Liver (tissue), 9 donors: ENCODE measurements around the gene LY6G5B. TPM values are rescaled to one million over a fixed set of nuclear protein-coding genes. Genes with fewer than 3 reads are reported as not detected.

ENCODE experiments used
- DNase-seq: peaks from one replicate; pipeline ENCODE4 v3.0.0-alpha.2; 2017; ENCODE audit warnings: low spot score
- H3K27ac ChIP-seq, 2 donors: one replicate each; pipeline ENCODE4 v1.7.0; 2013; ENCODE audit warnings: inconsistent platforms in 2 of 2, low read length in 2 of 2, control low read depth in 1 of 2, low read depth in 1 of 2, mild to moderate bottlenecking in 1 of 2
- H3K27me3 ChIP-seq, 4 donors: one replicate each; pipeline versions ENCODE4 v1.6.1 to v1.7.0; 2013; ENCODE audit warnings: low read length in 3 of 4, inconsistent platforms in 1 of 4, mild to moderate bottlenecking in 1 of 4, moderate library complexity in 1 of 4; ENCODE audit not compliant: control insufficient read depth in 4 of 4, insufficient read depth in 4 of 4
- H3K36me3 ChIP-seq, 4 donors: one replicate each; pipeline versions ENCODE4 v1.6.1 to v1.7.0; 2013; ENCODE audit warnings: low read length in 3 of 4, mild to moderate bottlenecking in 3 of 4, low read depth in 1 of 4, moderate library complexity in 1 of 4; ENCODE audit not compliant: control insufficient read depth in 4 of 4, insufficient read depth in 3 of 4
- H3K4me1 ChIP-seq, 4 donors: one replicate each; pipeline versions ENCODE4 v1.6.1 to v1.7.0; 2013; ENCODE audit warnings: low read length in 3 of 4, mild to moderate bottlenecking in 3 of 4, moderate library complexity in 1 of 4; ENCODE audit not compliant: control insufficient read depth in 4 of 4, insufficient read depth in 4 of 4
- H3K4me3 ChIP-seq, 3 donors: one replicate each; pipeline versions ENCODE4 v1.6.1 to v1.7.0; 2013; ENCODE audit warnings: low read length in 3 of 3, control low read depth in 1 of 3, low read depth in 1 of 3, mild to moderate bottlenecking in 1 of 3
- H3K9ac ChIP-seq, 2 donors: one replicate each; pipeline ENCODE4 v1.7.0; 2013; ENCODE audit warnings: low read length in 2 of 2, mild to moderate bottlenecking in 2 of 2, moderate library complexity in 2 of 2, control low read depth in 1 of 2, low read depth in 1 of 2
- H3K9me3 ChIP-seq, 4 donors: one replicate each; pipeline versions ENCODE4 v1.6.1 to v1.7.0; 2013; ENCODE audit warnings: low read length in 3 of 4; ENCODE audit not compliant: control insufficient read depth in 4 of 4
- EGR1 ChIP-seq, 2 donors: IDR thresholded peaks; 2 replicates each; pipeline ENCODE4 v1.6.1; 2016 to 2018; ENCODE audit warnings: antibody characterized with exemption in 2 of 2, low read depth in 2 of 2
- FOXA1 ChIP-seq: IDR thresholded peaks from 2 replicates; pipeline ENCODE4 v1.6.1; 2016; ENCODE audit warnings: antibody characterized with exemption
- FOXA2 ChIP-seq: IDR thresholded peaks from 2 replicates; pipeline ENCODE4 v1.6.1; 2016; ENCODE audit warnings: antibody characterized with exemption
- GABPA ChIP-seq, 2 donors: IDR thresholded peaks in 1 of 2; conservative IDR thresholded peaks in 1 of 2; 2 replicates each; pipeline ENCODE4 v1.6.1; 2016; ENCODE audit warnings: antibody characterized with exemption in 2 of 2, mild to moderate bottlenecking in 1 of 2, moderate library complexity in 1 of 2
- JUND ChIP-seq, 2 donors: IDR thresholded peaks; 2 replicates each; pipeline ENCODE4 v1.6.1; 2016; ENCODE audit warnings: antibody characterized with exemption in 2 of 2
- MAX ChIP-seq: IDR thresholded peaks from 2 replicates; pipeline ENCODE4 v1.6.1; 2016; ENCODE audit warnings: antibody characterized with exemption
- NR2F2 ChIP-seq: IDR thresholded peaks from 2 replicates; pipeline ENCODE4 v1.6.1; 2016; ENCODE audit warnings: antibody characterized with exemption
- RAD21 ChIP-seq, 2 donors: IDR thresholded peaks; 2 replicates each; pipeline ENCODE4 v1.6.1; 2016; ENCODE audit warnings: antibody characterized with exemption in 2 of 2, mild to moderate bottlenecking in 2 of 2
- REST ChIP-seq: IDR thresholded peaks from 2 replicates; pipeline ENCODE4 v1.6.1; 2016; ENCODE audit warnings: antibody characterized with exemption, mild to moderate bottlenecking
- RXRA ChIP-seq, 2 donors: IDR thresholded peaks; 2 replicates each; pipeline ENCODE4 v1.6.1; 2017 to 2018; ENCODE audit warnings: antibody characterized with exemption in 2 of 2, mild to moderate bottlenecking in 1 of 2
- TAF1 ChIP-seq: conservative IDR thresholded peaks from 2 replicates; pipeline ENCODE4 v1.6.1; 2016; ENCODE audit warnings: antibody characterized with exemption, mild to moderate bottlenecking
- YY1 ChIP-seq: IDR thresholded peaks from 2 replicates; pipeline ENCODE4 v1.6.1; 2016; ENCODE audit warnings: antibody characterized with exemption, mild to moderate bottlenecking
- WGBS: extraction: QIAGEN DNeasy Blood & Tissue Kit; methylation state at CpG from one replicate; pipeline ENCODE4 v1.1.7; 2013; 5-methylcytosine and 5-hydroxymethylcytosine counted together
- polyA plus RNA-seq, 2 donors: library from polyadenylated mRNA; stranded (reverse) in 1 of 2; unstranded in 1 of 2; fragments of 200-250 nt in 1 of 2; fragments of >200 nt in 1 of 2; fragmentation: Nextera tagmentation in 1 of 2; extraction: Ambion mirVana in 1 of 2; gene quantifications; one replicate each; pipeline versions ENCODE4 v1.2.1 to v1.2.3, GENCODE V29; 2013 to 2015
- total RNA-seq, 2 donors: library from RNA; depleted of rRNA; stranded (reverse); fragments of >200 nt; gene quantifications; one replicate each; pipeline ENCODE4 v1.2.3, GENCODE V29; 2014
- TF ChIP-seq, protein P1 (sequence below): IDR thresholded peaks from 2 replicates; pipeline ENCODE4 v1.6.1; 2016; ENCODE audit warnings: antibody characterized with exemption
- donor health status: healthy.
- donor health status: healthy.
- donor health status: healthy.
- donor health status: healthy.
- donor health status: healthy.

LY6G5B gene
- total and polyA plus RNA-seq, 4 donors, result 1.2 to 5.9 (median 2.1) TPM

GRCh38 chr6:31624070-31624469 is 45.7 kb upstream of the LY6G5B start:
- Histone ChIP-seq H3K9me3 (no peaks in the 10 kb centered on the region), H3K36me3 (peaks cover 21 to 56% (median 52%) of the 10 kb centered on the region in 4 donors), H3K27ac (no peak overlapping the region), H3K9ac (no peak overlapping the region), H3K27me3 (no peaks in the 10 kb centered on the region), H3K4me1 (peaks cover 4 to 14% (median 7%) of the 10 kb centered on the region in 4 donors), H3K4me3 (no peak overlapping the region)
- TF ChIP-seq REST, result no peak
- no peak for TF ChIP-seq JUND (IDR thresholded peaks at IDR 0.05)
- TF ChIP-seq YY1, result no peak
- TF ChIP-seq, protein P1, sequence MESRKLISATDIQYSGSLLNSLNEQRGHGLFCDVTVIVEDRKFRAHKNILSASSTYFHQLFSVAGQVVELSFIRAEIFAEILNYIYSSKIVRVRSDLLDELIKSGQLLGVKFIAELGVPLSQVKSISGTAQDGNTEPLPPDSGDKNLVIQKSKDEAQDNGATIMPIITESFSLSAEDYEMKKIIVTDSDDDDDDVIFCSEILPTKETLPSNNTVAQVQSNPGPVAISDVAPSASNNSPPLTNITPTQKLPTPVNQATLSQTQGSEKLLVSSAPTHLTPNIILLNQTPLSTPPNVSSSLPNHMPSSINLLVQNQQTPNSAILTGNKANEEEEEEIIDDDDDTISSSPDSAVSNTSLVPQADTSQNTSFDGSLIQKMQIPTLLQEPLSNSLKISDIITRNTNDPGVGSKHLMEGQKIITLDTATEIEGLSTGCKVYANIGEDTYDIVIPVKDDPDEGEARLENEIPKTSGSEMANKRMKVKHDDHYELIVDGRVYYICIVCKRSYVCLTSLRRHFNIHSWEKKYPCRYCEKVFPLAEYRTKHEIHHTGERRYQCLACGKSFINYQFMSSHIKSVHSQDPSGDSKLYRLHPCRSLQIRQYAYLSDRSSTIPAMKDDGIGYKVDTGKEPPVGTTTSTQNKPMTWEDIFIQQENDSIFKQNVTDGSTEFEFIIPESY, result no peak
- no peak for TF ChIP-seq RAD21 (IDR thresholded peaks at IDR 0.05)
- TF ChIP-seq FOXA1, result no peak
- no peak for TF ChIP-seq TAF1
- no peak for TF ChIP-seq GABPA (IDR thresholded peaks at IDR 0.05 in 1 of 2, conservative IDR thresholded peaks at IDR 0.05 in 1 of 2)
- 96% methylated on average over 10 of the region's 10 CpGs for WGBS
- no peak for DNase-seq

DNA sequence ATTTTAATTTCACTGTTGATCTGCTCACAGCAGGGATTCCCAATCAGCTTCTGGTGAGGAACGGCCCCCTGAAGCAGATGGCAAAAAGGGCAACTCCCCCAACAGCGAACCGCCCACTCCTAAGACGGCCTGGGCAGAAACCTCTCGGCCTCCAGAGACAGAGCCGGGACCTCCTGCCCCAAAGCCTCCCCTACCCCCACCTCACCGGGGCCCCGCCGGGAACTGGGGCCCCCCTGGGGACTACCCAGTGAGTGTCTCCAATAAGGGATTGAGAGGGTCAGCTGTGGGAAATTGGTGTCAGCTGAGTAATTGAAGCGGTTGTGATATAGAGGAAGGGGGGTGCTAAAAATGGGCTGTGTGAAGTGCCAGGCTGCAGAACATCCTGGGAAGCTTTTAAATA is 42.8 kb upstream of the LY6G5B start:
- H3K9me3 ChIP-seq, result no peaks in the 10 kb centered on the region
- WGBS, result 95% methylated on average over 10 of the region's 10 CpGs
- no peak overlapping the region for H3K4me3 ChIP-seq

DNA sequence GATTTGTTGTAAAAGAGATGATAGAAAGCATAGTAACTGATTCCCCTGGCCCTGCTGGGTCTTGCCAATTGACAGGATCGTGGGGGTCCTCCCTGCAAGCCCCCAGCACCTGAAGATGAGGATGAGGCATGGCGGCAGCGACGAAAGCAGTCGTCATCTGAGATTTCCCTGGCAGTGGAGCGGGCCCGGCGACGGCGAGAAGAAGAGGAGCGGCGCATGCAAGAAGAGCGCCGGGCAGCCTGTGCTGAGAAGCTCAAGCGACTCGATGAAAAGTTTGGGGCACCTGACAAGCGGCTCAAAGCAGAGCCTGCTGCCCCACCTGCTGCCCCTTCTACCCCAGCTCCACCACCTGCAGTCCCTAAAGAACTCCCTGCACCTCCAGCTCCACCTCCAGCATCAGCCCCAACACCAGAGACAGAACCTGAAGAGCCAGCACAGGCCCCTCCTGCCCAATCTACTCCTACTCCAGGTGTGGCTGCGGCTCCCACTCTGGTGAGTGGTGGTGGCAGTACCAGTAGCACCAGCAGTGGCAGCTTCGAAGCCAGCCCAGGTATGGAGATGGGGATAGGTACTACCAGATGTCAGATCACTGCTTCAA is 42.0 kb upstream of the LY6G5B start:
- 96% methylated on average over 19 of the region's 19 CpGs for WGBS
- H3K27me3 ChIP-seq, result no peaks in the 10 kb centered on the region
- no peak for DNase-seq
- TF ChIP-seq RXRA (IDR thresholded peaks at IDR 0.05) (no peak), JUND (IDR thresholded peaks at IDR 0.05) (no peak), MAX (no peak), FOXA2 (no peak), EGR1 (IDR thresholded peaks at IDR 0.05; ENCODE audit: low read depth in 2 of 2) (no peak), FOXA1 (no peak), REST (no peak), TAF1 (no peak), NR2F2 (no peak), GABPA (IDR thresholded peaks at IDR 0.05 in 1 of 2, conservative IDR thresholded peaks at IDR 0.05 in 1 of 2) (no peak)
- TF ChIP-seq, protein P1, result no peak

More for the DNA sequence above, 42.8 kb upstream of the LY6G5B start:
- Histone ChIP-seq H3K27ac (no peak overlapping the region), H3K9ac (no peak overlapping the region), H3K27me3 (no peaks in the 10 kb centered on the region), H3K4me1 (peaks cover 2 to 4% (median 4%) of the 10 kb centered on the region in 4 donors), H3K36me3 (peaks cover 36 to 79% (median 69%) of the 10 kb centered on the region in 4 donors)
- DNase-seq, result no peak
- TF ChIP-seq FOXA1 (no peak), YY1 (no peak), MAX (no peak), RXRA (IDR thresholded peaks at IDR 0.05) (no peak)

More for the DNA sequence above, 42.0 kb upstream of the LY6G5B start:
- Histone ChIP-seq H3K4me3 (no peak overlapping the region), H3K9ac (no peak overlapping the region), H3K27ac (no peak overlapping the region), H3K36me3 (peaks cover 42 to 87% (median 73%) of the 10 kb centered on the region in 4 donors), H3K4me1 (peaks cover 0 to 2% (median 0%) of the 10 kb centered on the region in 4 donors), H3K9me3 (no peaks in the 10 kb centered on the region)
